ENCODE measurements around the gene RSPH1.

Gene RSPH1

GRCh38 chr21:42434884-42435283 is 61.1 kb downstream of the RSPH1 start:
- in situ Hi-C loops (cut with MboI; ENCODE audit: low sequenced_read_pairs, unreplicated experiment): no loop called here
- no peak for TF ChIP-seq CTCF (IDR thresholded peaks at IDR 0.05; ENCODE audit: borderline replicate concordance, control extremely low read depth, extremely low read depth, insufficient read depth, missing control alignments)
- no peak for DNase-seq (ENCODE audit: low spot score)

- in situ Hi-C loops (cut with MboI; ENCODE audit: low sequenced_read_pairs, unreplicated experiment): no loop called here
- no peak for TF ChIP-seq CTCF (IDR thresholded peaks at IDR 0.05; ENCODE audit: borderline replicate concordance, control extremely low read depth, extremely low read depth, insufficient read depth, missing control alignments)
- no peak for DNase-seq (ENCODE audit: low spot score)
These were observed 62.0 kb downstream of the RSPH1 start for GRCh38 chr21:42433946-42434551.

GRCh38 chr21:42432695-42433094 is 63.3 kb downstream of the RSPH1 start:
- no peak for TF ChIP-seq CTCF (IDR thresholded peaks at IDR 0.05; ENCODE audit: borderline replicate concordance, control extremely low read depth, extremely low read depth, insufficient read depth, missing control alignments)
- in situ Hi-C loops (cut with MboI; ENCODE audit: low sequenced_read_pairs, unreplicated experiment): no loop called here
- DNase-seq (ENCODE audit: low spot score): no peak

- in situ Hi-C loops (cut with MboI; ENCODE audit: low sequenced_read_pairs, unreplicated experiment): no loop called here
- no peak for TF ChIP-seq CTCF (IDR thresholded peaks at IDR 0.05; ENCODE audit: borderline replicate concordance, control extremely low read depth, extremely low read depth, insufficient read depth, missing control alignments)
- DNase-seq (ENCODE audit: low spot score): no peak
These were observed 64.8 kb downstream of the RSPH1 start for GRCh38 chr21:42431196-42431595.

- no peak for DNase-seq (ENCODE audit: low spot score)
- TF ChIP-seq CTCF (IDR thresholded peaks at IDR 0.05; ENCODE audit: borderline replicate concordance, control extremely low read depth, extremely low read depth, insufficient read depth, missing control alignments): no peak
- in situ Hi-C loops (cut with MboI; ENCODE audit: low sequenced_read_pairs, unreplicated experiment): no loop called here
These were observed 65.5 kb downstream of the RSPH1 start for GRCh38 chr21:42430521-42430920.

- in situ Hi-C loops (cut with MboI; ENCODE audit: low sequenced_read_pairs, unreplicated experiment): no loop called here
- TF ChIP-seq CTCF (IDR thresholded peaks at IDR 0.05; ENCODE audit: borderline replicate concordance, control extremely low read depth, extremely low read depth, insufficient read depth, missing control alignments): no peak
- no peak for DNase-seq (ENCODE audit: low spot score)
These were observed 66.2 kb downstream of the RSPH1 start for GRCh38 chr21:42429856-42430255.

Data from GM13976 (cell line).